Transverse colon (tissue), 4 donors: ENCODE data around the gene TRHDE. TPM values are rescaled to one million over a fixed set of nuclear protein-coding genes. Genes with fewer than 3 reads are reported as not detected.
A peak's percentile ranks its signal among the peaks of the same experiment; 100 is the strongest.

Experiments used
- DNase-seq: peaks from one replicate; pipeline ENCODE4 v3.0.0-alpha.2; 2019
- H3K27ac ChIP-seq, 4 donors: fragments of 200-600 bp; sonication (generic); 2 replicates each; pipeline ENCODE4 v1.5.1; 2016 to 2018; ENCODE audit warnings: inconsistent platforms in 4 of 4
- H3K27me3 ChIP-seq: fragments of 200-600 bp; sonication (generic); 2 replicates; pipeline ENCODE4 v1.5.1; 2017; ENCODE audit warnings: inconsistent platforms
- H3K36me3 ChIP-seq, 4 donors: fragments of 200-600 bp; sonication (generic); 2 replicates each; pipeline ENCODE4 v1.5.1; 2017 to 2019; ENCODE audit warnings: inconsistent platforms in 4 of 4
- H3K4me1 ChIP-seq, 4 donors: fragments of 200-600 bp; sonication (generic); 2 replicates each; pipeline ENCODE4 v1.5.1; 2017 to 2020; ENCODE audit warnings: inconsistent platforms in 4 of 4
- H3K4me3 ChIP-seq, 4 donors: fragments of 200-600 bp; sonication (generic); 1 replicate in 1 of 4; 2 replicates in 3 of 4; pipeline versions ENCODE4 v1.5.1 to v1.6.1; 2017 to 2019; ENCODE audit warnings: inconsistent platforms in 4 of 4
- H3K9me3 ChIP-seq, 2 donors: fragments of 200-600 bp; sonication (generic); 2 replicates each; pipeline ENCODE4 v1.5.1; 2017 to 2019; ENCODE audit warnings: inconsistent platforms in 2 of 2
- CTCF ChIP-seq, 5 experiments: fragments of 200-600 bp in 3 of 5; fragments of 450-650 bp in 2 of 5; sonication (generic) in 3 of 5; IDR thresholded peaks; 1 replicate in 2 of 5; 2 replicates in 3 of 5; pipeline ENCODE4 v1.5.1; 2016 to 2017; ENCODE audit warnings: antibody characterized with exemption in 5 of 5, inconsistent platforms in 3 of 5, mild to moderate bottlenecking in 2 of 5, moderate library complexity in 1 of 5
- EP300 ChIP-seq: sonication (generic); formaldehyde crosslinking; IDR thresholded peaks from one replicate; pipeline ENCODE4 v1.6.1; 2017; ENCODE audit warnings: antibody characterized with exemption, low read depth
- POLR2A ChIP-seq: fragments of 450-650 bp; IDR thresholded peaks from one replicate; pipeline ENCODE4 v1.6.1; 2016; ENCODE audit warnings: antibody characterized with exemption, mild to moderate bottlenecking, moderate library complexity
- POLR2AphosphoS5 ChIP-seq, 3 donors: sonication (generic); formaldehyde crosslinking; IDR thresholded peaks; one replicate each; pipeline ENCODE4 v1.6.1; 2016; ENCODE audit warnings: antibody characterized with exemption in 3 of 3
- WGBS, 2 donors: methylation state at CpG; one replicate each; pipeline ENCODE4 v1.1.5; 2018; ENCODE audit warnings: low coverage in 1 of 2; 5-methylcytosine and 5-hydroxymethylcytosine counted together
- in situ Hi-C, 4 donors: fragments of 200-750 bp; cut with MboI; loops; one replicate each; pipeline versions ENCODE4 v1.15.0 to v1.15.1; 2017; ENCODE audit warnings: low sequenced_read_pairs in 3 of 4, low pct_ligation_motif_present in 1 of 4, low pct_unique_long_range_greater_than_20kb in 1 of 4
- intact Hi-C: fragments of 100-400 bp; cut with DNase I; formaldehyde crosslinking; loops from one replicate; pipeline ENCODE4 v1.15.1; 2023; ENCODE audit warnings: low total_unique reads
- total RNA-seq, 4 donors: library from RNA; depleted of rRNA; stranded (reverse); fragments of >200 nt; gene quantifications; one replicate each; pipeline ENCODE4 v1.1.0, GENCODE V29; 2016

The TRHDE gene
- total RNA-seq, 4 donors from 2014 or later = 2.4 to 18.7 (median 9.0) TPM

GRCh38 chr12:72250346-72250745, 21.8 kb upstream of the TRHDE start:
- no peak for DNase-seq
- Histone ChIP-seq H3K9me3 (no peaks in the 10 kb centered on the region), H3K27me3 (no peaks in the 10 kb centered on the region), H3K4me1 (no peaks in the 10 kb centered on the region), H3K36me3 (no peaks in the 10 kb centered on the region), H3K27ac (no peak overlapping the region), H3K4me3 (no peak overlapping the region)
- in situ Hi-C loops (no loop called here), intact Hi-C loops (no loop called here)
- no peak for TF ChIP-seq EP300
- TF ChIP-seq POLR2A = no peak
- 67 to 87% methylated on average over 1 to 2 of the region's 2 CpGs for WGBS, 2 donors

- no peak overlapping the region for H3K27ac ChIP-seq
- H3K4me1 ChIP-seq = no peaks in the 10 kb centered on the region
- 79 to 100% methylated on average over 1 of the region's 1 CpG for WGBS, 2 donors
- no peaks in the 10 kb centered on the region for H3K36me3 ChIP-seq
- TF ChIP-seq POLR2AphosphoS5 (IDR thresholded peaks at IDR 0.05) (no peak), EP300 (no peak), CTCF (IDR thresholded peaks at IDR 0.05) (no peak), POLR2A (no peak)
- no peak overlapping the region for H3K4me3 ChIP-seq
- H3K9me3 ChIP-seq = no peaks in the 10 kb centered on the region
- intact Hi-C loops = no loop called here
- in situ Hi-C loops = no loop called here
- no peaks in the 10 kb centered on the region for H3K27me3 ChIP-seq
- DNase-seq = no peak
Observed at GRCh38 chr12:72256725-72257124, 15.4 kb upstream of the TRHDE start.

GRCh38 chr12:72261885-72262284, 10.3 kb upstream of the TRHDE start:
- 38 to 50% methylated on average over 1 to 2 of the region's 2 CpGs for WGBS, 2 donors
- H3K9me3 ChIP-seq = no peaks in the 10 kb centered on the region
- H3K4me3 ChIP-seq = no peak overlapping the region
- no peaks in the 10 kb centered on the region for H3K4me1 ChIP-seq
- no peak overlapping the region for H3K27ac ChIP-seq
- no peak for TF ChIP-seq POLR2A
- no peak for TF ChIP-seq CTCF (IDR thresholded peaks at IDR 0.05)
- TF ChIP-seq POLR2AphosphoS5 (IDR thresholded peaks at IDR 0.05) = no peak
- no peak for TF ChIP-seq EP300
- H3K27me3 ChIP-seq = no peaks in the 10 kb centered on the region
- H3K36me3 ChIP-seq = no peaks in the 10 kb centered on the region
- intact Hi-C loops (no loop called here), in situ Hi-C loops (no loop called here)
- no peak for DNase-seq

- H3K4me1 ChIP-seq = no peaks in the 10 kb centered on the region
- intact Hi-C loops = no loop called here
- no peak overlapping the region for H3K27ac ChIP-seq
- H3K4me3 ChIP-seq = no peak overlapping the region
- peak in 2 of 5 experiments; percentile 19 to 20 for TF ChIP-seq CTCF (IDR thresholded peaks at IDR 0.05)
- TF ChIP-seq POLR2A = no peak
- H3K36me3 ChIP-seq = no peaks in the 10 kb centered on the region
- in situ Hi-C loops = no loop called here
- no peak for DNase-seq
- no peaks in the 10 kb centered on the region for H3K9me3 ChIP-seq
- 70 to 73% methylated on average over 1 of the region's 1 CpG for WGBS, 2 donors
- H3K27me3 ChIP-seq = peaks cover 6% of the 10 kb centered on the region
Observed at GRCh38 chr12:72264548-72265175, 7.5 kb upstream of the TRHDE start.

- no peak for DNase-seq
- in situ Hi-C loops = no loop called here
Observed at GRCh38 chr12:72267974-72268373, 4.2 kb upstream of the TRHDE start.

More at GRCh38 chr12:72267974-72268373, 4.2 kb upstream of the TRHDE start:
- no peak for TF ChIP-seq POLR2A
- TF ChIP-seq CTCF (IDR thresholded peaks at IDR 0.05) = no peak
- TF ChIP-seq POLR2AphosphoS5 (IDR thresholded peaks at IDR 0.05) = no peak
- no peak for TF ChIP-seq EP300
- Histone ChIP-seq H3K36me3 (no peaks in the 10 kb centered on the region), H3K4me3 (no peak overlapping the region), H3K27ac (no peak overlapping the region), H3K4me1 (peaks cover 0 to 10% (median 4%) of the 10 kb centered on the region in 4 donors), H3K9me3 (no peaks in the 10 kb centered on the region), H3K27me3 (peaks cover 39% of the 10 kb centered on the region)
- intact Hi-C loops = no loop called here
- 60 to 62% methylated on average over 2 of the region's 2 CpGs for WGBS, 2 donors
